IMR-90 (cell line): ENCODE results near the gene FAM98B.

Source experiments
- CEBPB ChIP-seq: IDR thresholded peaks from 2 replicates; pipeline ENCODE4 v1.6.1; 2012; ENCODE audit warnings: low read depth, low read length, improper control_type of control experiment
- CHD1 ChIP-seq: IDR thresholded peaks from 2 replicates; pipeline ENCODE4 v1.6.1; 2012; ENCODE audit warnings: low read depth, low read length, improper control_type of control experiment
- FOS ChIP-seq: fragments of 150-350 bp; IDR thresholded peaks from 2 replicates; pipeline ENCODE4 v1.6.1; 2016; ENCODE audit warnings: low read depth, low read length
- MAFK ChIP-seq: IDR thresholded peaks from 2 replicates; pipeline ENCODE4 v1.6.1; 2012; ENCODE audit warnings: low read depth, low read length, improper control_type of control experiment
- MXI1 ChIP-seq: IDR thresholded peaks from 2 replicates; pipeline ENCODE4 v1.6.1; 2012; ENCODE audit warnings: low read depth, mild to moderate bottlenecking, low read length, moderate library complexity, borderline replicate concordance
- POLR2A ChIP-seq: IDR thresholded peaks from 2 replicates; pipeline ENCODE4 v1.6.1; 2012; ENCODE audit warnings: mild to moderate bottlenecking, low read depth, low read length
- RAD21 ChIP-seq: IDR thresholded peaks from 2 replicates; pipeline ENCODE4 v1.6.1; 2012; ENCODE audit warnings: low read length, improper control_type of control experiment
- SMC3 ChIP-seq: fragments of 150-350 bp; IDR thresholded peaks from 2 replicates; pipeline ENCODE4 v1.6.1; 2016; ENCODE audit warnings: low read depth, mild to moderate bottlenecking, antibody characterized with exemption, low read length, moderate library complexity
- TF ChIP-seq, protein P1 (sequence below): fragments of 150-350 bp; IDR thresholded peaks from 2 replicates; pipeline ENCODE4 v1.6.1; 2017; ENCODE audit warnings: mild to moderate bottlenecking, antibody characterized with exemption, low read length, low read depth
- TF ChIP-seq, protein P2 (sequence below): conservative IDR thresholded peaks from 2 replicates; pipeline ENCODE4 v1.5.1; 2012; ENCODE audit warnings: mild to moderate bottlenecking, low read depth, low read length, improper control_type of control experiment

DNA sequence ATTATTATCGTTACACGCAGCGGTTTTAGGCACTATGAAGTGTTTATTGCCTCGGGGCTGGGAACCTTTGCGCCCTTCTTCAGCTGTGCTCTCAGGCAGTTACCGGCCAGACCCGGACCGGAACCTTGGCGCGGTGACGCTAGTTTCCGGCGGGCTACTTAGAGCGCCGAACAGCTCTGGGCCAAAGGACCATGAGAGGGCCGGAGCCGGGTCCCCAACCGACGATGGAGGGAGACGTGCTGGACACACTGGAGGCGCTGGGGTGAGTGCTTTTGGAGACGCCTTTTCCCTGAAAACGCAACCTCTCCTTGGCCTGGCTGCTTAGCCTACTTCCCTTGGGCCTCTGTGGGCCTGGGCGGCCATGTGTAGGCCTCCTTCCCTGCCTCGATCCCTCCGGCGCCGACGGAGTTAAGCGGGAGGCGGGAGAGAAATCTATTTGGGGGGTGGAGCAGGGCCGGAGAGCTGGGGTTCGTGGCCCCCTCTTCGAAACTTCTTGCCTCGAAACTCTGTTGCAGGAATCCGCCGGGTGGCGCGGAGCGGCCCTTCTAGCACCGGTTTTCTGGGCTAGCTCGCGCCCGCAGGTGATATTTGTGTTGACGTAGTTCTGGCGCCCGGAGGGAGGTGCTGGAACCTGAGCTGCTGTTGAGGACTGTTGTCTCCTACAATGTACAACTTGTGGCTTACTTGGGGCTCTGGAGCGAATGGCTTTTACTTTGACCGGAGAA lies at the start of gene FAM98B:
- TF ChIP-seq, protein P1, sequence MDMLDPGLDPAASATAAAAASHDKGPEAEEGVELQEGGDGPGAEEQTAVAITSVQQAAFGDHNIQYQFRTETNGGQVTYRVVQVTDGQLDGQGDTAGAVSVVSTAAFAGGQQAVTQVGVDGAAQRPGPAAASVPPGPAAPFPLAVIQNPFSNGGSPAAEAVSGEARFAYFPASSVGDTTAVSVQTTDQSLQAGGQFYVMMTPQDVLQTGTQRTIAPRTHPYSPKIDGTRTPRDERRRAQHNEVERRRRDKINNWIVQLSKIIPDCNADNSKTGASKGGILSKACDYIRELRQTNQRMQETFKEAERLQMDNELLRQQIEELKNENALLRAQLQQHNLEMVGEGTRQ: no peak
- TF ChIP-seq RAD21 (no peak), POLR2A (peak; percentile 67; the same call in 1 of the 2 replicates), SMC3 (peak; percentile 13; the same call in 1 of the 2 replicates), MAFK (no peak), CHD1 (no peak), FOS (0 out of 2 replicates have a peak, but pooled peaks have one; percentile 29), CEBPB (no peak), MXI1 (no peak)
- TF ChIP-seq, protein P2, sequence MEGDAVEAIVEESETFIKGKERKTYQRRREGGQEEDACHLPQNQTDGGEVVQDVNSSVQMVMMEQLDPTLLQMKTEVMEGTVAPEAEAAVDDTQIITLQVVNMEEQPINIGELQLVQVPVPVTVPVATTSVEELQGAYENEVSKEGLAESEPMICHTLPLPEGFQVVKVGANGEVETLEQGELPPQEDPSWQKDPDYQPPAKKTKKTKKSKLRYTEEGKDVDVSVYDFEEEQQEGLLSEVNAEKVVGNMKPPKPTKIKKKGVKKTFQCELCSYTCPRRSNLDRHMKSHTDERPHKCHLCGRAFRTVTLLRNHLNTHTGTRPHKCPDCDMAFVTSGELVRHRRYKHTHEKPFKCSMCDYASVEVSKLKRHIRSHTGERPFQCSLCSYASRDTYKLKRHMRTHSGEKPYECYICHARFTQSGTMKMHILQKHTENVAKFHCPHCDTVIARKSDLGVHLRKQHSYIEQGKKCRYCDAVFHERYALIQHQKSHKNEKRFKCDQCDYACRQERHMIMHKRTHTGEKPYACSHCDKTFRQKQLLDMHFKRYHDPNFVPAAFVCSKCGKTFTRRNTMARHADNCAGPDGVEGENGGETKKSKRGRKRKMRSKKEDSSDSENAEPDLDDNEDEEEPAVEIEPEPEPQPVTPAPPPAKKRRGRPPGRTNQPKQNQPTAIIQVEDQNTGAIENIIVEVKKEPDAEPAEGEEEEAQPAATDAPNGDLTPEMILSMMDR: 0 out of 2 replicates have a peak, but pooled peaks have one; percentile 2
